HG03439 (cell line): ENCODE results near the gene SMIM5.

Experiments
- ATAC-seq: cut with Tn5 transposase; IDR thresholded peaks from one replicate; pipeline ENCODE4 v1.9.1; 2021; ENCODE audit warnings: mild to moderate bottlenecking, moderate library complexity; ENCODE audit not compliant: unreplicated experiment

Gene SMIM5

DNA sequence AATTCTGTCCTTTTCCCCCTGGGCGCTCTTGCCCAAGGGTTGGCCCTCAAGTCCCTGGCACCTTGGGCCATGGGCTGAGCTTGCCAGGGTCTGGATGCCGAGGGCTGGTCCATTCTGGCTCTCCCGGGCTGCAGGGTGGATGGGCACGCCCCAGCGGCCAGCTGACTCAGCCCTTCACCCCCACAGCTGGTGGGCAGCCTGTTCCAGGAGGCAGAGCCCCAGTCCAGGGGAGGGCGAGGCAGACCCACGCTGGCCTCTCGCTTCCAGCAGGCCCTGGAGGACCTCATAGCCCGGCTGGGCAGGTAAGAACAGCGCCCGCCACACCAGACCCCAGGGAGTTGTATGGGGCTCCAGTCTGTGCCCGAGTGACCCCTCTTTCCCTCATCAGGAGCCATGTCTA is 30.6 kb upstream of the SMIM5 start:
- ATAC-seq = no peak

GRCh38 chr17:75603123-75603522 is 30.1 kb upstream of the SMIM5 start:
- ATAC-seq = no peak

DNA sequence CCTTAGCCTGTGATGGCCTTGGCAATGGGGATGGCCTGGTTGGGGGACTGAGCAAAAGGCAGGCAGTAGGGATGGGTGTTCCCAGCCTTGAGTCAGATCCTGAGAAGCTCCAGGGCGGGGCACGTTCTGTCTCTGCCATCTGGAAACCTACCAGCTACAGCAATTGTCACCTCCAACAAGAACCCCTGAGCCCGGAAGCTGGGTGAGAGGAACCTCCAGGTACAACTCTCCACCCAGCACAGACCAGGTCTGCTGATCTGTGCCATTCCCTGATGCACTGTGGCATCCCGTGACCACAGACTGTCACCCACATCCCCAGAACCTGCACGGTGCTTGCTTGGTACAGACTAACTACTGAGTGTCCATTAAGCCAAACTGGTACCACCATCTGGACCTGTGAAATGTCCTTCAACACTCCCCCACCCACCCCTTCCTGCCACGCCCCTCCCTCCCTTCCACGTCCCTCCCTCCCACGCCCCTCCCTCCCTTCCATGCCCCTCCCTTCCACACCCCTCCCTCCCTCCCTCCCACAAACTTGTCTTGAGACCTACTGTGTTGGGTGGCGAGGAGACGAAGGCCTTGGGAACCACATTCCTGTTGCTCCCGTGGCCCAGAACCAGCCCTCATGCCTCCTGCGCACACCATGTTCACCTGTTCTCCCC is 29.1 kb upstream of the SMIM5 start:
- ATAC-seq = no peak

- no peak for ATAC-seq
Measured at GRCh38 chr17:75605790-75606189, 27.4 kb upstream of the SMIM5 start.

DNA sequence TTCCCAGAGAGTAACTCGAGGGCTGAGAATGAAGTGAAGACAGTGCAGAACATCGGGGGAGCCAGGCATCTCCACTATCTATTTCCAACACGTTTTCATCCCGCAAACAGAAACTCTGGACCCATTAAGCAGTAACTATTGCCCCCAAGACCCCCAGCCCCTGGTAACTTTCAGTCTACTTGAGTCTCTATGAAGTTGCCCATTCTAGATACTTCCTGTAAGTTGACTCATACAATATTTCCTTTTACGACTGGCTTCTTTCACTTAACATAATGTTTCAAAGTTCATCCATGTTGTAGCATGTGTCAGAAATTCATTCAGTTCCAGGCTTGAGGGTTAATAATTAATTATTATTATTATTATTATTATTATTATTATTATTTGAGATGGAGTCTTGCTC is 26.1 kb upstream of the SMIM5 start:
- ATAC-seq = no peak

GRCh38 chr17:75610103-75610984 is 22.9 kb upstream of the SMIM5 start:
- no peak for ATAC-seq

GRCh38 chr17:75611851-75612429 is 21.3 kb upstream of the SMIM5 start:
- no peak for ATAC-seq

DNA sequence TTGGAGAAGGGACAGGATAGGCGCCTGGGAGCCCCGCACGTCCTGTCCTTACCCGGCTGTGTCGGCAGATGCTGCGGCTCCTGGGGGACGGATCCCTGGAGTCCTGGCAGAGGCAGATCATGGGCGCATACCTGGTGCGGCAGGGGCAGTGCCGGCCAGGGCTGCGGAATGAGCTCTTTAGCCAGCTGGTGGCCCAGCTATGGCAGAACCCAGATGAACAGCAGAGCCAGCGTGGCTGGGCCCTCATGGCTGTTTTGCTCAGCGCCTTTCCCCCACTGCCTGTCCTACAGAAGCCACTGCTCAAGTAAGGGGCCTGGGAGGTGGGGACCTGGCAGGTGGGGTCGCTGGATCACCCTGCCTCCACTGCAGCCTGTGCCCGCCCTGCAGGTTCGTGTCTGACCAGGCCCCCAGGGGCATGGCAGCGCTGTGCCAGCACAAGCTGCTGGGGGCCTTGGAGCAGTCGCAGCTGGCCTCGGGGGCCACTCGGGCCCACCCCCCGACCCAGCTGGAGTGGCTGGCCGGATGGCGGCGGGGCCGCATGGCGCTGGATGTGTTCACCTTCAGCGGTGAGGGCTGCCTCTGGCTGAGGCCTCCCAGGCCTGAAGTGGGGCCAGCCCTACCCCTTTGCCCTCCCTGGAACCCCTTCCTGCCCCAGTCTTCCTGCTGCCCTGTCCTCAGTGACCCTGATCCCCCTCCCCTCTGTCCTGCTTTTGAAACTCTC is 20.2 kb upstream of the SMIM5 start:
- no peak for ATAC-seq

DNA sequence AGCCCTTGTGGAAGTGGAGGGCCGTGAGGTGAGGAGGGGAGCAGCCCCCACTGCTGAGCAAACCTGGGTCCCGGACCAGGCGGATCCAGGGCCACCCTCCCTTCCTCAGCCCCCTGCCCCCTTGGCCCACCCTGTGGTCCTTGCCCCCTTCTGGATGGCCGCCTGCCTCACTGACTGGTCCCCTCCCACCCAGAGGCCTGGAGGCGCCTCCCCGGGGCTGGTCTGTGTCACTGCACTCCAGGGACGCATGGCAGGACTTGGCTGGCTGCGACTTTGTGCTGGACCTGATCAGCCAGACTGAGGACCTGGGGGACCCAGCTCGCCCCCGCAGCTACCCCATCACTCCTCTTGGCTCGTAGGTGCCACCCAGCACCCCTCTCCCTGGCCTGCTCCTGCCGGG is 19.2 kb upstream of the SMIM5 start:
- ATAC-seq = no peak

GRCh38 chr17:75614556-75615270 is 18.5 kb upstream of the SMIM5 start:
- no peak for ATAC-seq

DNA sequence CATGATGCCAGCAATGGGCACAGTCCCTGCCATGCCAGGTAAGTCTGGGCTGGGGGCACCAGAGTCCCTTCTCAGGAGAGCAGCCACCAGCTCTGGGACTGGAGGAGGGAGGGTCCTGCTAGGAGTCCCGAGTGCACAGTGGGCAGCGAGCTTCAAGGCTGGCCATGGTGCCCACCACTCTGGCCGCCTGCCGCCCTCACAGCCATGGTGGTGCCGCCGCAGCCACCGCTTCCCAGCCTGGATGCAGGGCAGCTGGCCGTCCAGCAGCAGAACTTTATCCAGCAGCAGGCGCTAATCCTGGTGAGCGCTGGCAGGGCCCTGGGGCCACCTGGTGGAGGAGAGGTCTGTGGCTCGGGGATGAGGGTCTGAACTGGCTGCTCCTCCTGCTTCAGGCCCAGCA is 17.9 kb upstream of the SMIM5 start:
- no peak for ATAC-seq

DNA sequence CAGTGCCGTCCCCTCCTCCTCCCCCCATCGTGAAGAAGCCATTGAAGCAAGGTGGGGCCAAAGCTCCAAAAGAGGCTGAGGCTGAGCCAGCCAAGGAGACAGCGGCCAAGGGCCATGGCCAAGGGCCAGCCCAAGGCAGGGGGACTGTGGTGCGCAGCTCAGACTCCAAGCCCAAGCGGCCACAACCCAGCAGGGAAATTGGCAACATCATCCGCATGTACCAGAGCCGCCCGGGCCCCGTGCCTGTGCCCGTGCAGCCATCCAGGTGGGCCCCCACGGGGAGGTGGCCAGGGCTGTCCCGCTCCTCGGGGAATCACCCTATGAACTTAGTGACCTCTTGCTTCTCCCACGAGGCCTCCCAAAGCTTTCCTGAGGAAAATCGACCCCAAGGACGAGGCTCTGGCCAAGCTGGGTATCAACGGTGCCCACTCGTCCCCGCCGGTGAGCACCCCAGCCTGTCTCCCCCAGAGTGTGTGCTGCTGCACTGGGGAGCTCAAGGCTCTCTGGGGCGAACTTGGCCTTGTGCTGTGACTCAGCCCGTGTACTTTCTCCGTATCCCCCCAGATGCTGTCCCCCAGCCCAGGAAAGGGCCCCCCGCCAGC is 16.6 kb upstream of the SMIM5 start:
- no peak for ATAC-seq

GRCh38 chr17:75617218-75617617 is 16.0 kb upstream of the SMIM5 start:
- ATAC-seq = no peak

GRCh38 chr17:75617675-75618074 is 15.6 kb upstream of the SMIM5 start:
- no peak for ATAC-seq

DNA sequence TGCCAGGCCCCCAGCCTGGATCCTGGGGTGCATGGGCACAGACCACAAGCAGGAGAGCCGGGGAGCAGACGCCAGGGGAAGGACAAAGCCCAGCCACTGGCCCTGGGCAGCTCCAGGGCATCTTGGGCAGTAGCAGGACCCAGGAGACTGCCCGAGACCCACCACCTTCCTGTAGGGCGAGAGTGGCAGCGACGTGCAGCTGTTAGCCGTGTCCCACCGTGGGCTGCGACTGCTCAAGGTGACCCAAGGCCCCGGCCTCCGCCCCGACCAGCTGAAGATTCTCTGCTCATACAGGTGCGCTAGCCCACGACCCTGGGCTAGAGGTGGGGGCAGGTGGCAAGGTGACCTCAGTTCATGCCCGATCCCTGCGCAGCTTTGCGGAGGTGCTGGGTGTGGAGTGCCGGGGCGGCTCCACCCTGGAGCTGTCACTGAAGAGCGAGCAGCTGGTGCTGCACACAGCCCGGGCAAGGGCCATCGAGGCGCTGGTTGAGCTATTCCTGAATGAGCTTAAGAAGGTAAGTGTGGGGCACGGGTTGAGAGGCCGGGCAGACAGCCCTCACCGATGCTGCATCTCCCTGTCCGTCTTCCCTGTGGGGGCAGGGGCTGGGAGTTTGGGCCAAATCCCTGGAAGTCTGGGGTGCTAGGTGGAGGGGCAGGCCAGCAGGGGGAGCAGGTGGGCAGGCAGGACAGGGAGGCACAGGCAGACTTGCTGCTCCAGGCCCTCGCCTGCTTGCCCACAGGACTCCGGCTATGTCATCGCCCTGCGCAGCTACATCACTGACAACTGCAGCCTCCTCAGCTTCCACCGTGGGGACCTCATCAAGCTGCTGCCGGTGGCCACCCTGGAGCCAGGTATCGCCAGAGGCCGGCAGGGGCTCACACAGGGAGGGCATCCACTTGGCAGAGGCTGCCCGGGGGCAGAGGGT is 13.5 kb upstream of the SMIM5 start:
- ATAC-seq = no peak

DNA sequence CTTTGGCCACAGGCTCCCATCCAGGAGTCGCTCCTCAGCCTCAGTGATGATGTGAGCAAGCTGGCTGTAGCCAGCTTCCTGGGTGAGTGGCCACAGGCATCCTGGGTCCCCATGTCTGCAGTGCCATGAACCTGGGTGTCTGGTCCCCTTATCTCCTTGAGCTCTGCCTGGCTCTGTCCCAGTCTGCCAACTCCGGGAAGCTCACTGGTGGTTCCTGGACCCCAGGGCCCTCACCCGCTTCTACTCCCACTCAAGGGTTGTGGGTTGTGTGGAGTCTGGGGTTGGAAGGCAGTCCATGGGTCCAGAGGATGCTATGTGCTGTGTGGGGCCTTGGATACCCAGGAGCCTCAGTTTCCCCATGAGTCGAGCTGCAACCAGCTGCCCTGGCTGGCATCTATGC is 11.7 kb upstream of the SMIM5 start:
- ATAC-seq = no peak

DNA sequence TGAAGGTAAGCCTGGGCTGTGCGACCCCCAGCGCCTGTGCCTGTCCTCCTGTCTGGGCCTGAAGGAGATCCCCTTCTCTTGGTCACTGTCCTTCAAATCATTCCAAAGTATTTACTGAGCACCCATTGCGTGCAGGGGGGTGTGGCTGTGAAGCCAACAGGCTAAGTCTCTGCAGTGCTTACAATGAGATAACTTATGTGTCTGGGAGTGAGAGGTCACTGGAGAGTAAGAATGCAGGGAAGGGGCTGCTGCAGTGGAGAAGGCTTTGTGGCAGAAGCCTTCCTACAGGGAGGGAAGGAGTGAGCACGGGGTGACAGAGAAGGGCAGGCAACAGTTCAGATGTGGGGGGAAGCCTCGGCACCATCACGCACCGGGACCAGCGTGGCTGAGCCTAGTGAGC is 11.2 kb upstream of the SMIM5 start:
- ATAC-seq = no peak

GRCh38 chr17:75622771-75623273 is 10.4 kb upstream of the SMIM5 start:
- ATAC-seq = no peak

GRCh38 chr17:75623386-75623785 is 9.8 kb upstream of the SMIM5 start:
- ATAC-seq = no peak
